Activated CD4-positive, alpha-beta T cell treated with anti-CD3 and anti-CD28 coated beads, Interleukin-2, amount 50 U/mL, for 4 hours (primary cell): ENCODE results near the gene MYRF.
A peak's percentile ranks its signal among the peaks of the same experiment; 100 is the strongest.

Source experiments
- DNase-seq, 2 experiments: peaks; one replicate each; pipeline ENCODE4 v3.0.0-alpha.2; 2020

The MYRF gene

GRCh38 chr11:61800331-61801281, 48.2 kb downstream of the MYRF start:
- no peak for DNase-seq

- DNase-seq: no peak
Observed at GRCh38 chr11:61802605-61803004, 50.2 kb downstream of the MYRF start.

DNA sequence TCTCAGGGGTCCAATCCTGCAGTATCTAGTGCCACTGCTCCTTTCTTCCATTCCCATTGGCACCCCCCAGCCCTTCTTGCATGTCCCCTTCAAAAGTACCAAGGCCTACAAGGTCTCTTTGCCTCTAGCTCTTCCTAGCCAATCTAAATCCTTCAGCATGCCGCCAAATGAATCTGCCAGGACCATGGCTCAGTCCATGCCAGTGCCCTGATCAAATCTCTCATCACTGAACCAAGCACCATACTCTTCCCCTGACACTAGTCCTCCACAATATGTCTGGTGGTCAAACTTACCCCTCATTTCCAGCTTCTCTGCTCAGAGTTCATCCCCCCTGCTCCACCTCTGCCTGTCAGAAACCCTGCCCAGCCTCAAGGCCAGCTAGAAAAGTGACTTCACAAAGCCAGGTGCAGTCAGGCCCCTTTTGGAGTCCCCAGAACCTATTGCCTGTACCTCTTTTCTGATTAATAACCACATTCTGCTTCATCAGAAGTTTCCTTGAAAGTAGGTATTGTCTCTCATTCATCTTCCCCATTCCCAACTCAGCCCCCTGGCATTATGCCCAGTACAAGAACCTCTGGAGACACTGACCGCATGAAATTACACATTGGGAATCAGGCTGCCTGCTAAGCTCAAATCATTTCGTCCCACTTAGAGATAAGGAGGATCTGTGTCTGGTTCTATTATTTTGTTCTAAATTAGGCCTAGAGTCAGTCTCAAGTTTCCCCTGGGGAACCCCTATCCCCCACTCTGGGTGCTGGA, 51.6 kb downstream of the MYRF start:
- DNase-seq: no peak

DNA sequence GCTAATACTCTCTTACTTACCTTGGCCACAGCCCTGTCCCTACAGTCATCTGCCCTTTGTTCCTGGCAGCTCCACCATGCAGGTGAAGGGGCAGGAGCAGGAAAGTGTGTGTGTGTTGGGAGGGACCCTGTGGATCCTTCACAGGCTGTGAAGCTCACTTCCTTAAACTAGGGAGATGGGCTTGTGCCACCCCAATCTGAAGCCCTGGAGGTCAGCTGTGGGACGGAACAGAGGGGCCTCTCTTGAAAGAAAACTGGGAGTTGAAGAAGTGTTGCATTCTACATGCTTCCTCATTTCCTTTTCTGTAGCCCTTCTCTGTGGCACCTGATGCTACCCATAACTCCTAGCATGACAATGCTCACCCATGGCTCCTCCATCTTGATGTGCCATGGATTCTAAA, 52.7 kb downstream of the MYRF start:
- DNase-seq: no peak

GRCh38 chr11:61806785-61807184, 54.3 kb downstream of the MYRF start:
- no peak for DNase-seq

- DNase-seq: no peak
Observed at GRCh38 chr11:61810671-61811175, 58.3 kb downstream of the MYRF start.

- no peak for DNase-seq
Observed at GRCh38 chr11:61811831-61812230, 59.4 kb downstream of the MYRF start.

GRCh38 chr11:61812736-61813411, 60.4 kb downstream of the MYRF start:
- no peak for DNase-seq

- no peak for DNase-seq
Observed at GRCh38 chr11:61814247-61814957, 62.0 kb downstream of the MYRF start.

DNA sequence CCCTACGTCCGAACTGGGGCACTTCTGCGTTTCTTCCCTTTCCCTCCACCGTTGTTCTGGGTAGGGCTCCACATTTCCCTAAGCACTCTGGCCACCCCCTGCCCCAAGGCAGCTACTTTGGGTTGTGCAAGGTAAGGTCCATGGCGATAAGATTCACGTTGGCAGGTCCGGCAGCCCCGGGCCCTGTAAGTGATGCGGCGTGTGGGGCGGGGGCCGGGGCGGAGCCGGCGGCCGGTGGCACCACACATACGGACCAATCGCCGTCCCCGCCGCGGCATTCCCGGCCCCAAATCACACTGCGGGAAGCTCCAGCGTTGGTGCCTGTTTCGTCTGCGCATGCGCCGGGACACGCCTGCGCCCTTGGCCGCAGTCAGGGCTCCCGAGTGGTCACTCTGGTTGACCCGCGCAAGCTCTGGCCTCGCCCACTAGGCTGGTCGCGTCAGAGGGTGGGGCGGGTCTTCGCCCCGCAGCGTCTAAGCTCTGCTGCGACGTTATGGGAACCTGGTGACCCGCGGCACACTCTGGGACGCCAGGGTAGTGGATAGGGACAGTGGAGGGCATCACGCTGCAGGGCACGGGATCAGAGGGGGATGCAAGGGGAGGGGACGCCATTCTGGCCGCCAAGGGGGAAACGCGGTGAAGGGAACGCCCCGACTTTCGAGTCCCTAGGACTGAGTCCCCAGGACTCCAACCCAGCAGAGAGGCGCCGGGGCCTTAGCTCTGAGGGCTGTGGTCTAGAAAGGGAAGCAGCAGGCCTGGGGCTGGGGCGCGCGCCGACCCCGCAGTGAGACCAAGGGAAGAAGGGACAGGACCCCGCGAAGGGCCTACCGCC, 62.7 kb downstream of the MYRF start:
- no peak for DNase-seq

- DNase-seq: peak; percentile 42 to 44
Observed at GRCh38 chr11:61815790-61816735, 63.6 kb downstream of the MYRF start.

DNA sequence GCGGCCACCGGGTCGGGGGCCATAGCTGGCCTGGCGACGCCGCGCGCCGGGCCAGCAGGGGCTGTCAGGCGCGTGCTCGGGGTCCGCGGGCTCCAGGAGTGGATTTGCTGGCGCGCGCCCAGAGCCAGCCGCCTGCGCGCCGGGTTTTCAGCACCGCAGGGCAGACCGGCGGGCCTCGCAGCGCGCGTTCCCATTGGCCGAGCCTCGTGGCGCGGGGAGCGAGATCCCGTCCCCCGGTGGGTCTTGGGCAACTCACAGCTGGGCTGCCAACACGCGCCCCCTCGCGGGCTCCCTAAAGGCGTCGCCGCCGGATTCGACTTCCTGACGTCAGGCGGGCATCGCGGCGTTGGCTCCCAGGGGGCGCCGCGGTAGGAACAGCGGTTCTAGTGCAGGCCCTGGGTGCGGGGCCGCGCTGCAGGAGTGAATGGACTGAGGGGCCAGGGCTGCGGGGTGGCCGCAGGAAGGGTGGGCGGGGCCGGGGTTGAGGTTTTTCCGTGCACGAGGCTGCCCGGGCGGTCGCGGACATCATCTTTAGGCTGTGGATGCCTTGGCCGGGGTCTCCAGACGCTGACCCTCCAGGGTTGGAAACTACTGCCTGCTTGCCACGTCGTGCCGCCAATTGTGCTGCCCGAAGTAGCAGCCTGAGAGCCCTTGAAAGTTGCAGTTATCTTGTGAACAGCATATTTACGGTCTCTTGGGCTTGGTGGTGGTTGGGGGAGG, 64.5 kb downstream of the MYRF start, which contains the start of gene FADS1:
FADS1 (minus strand) TSS at position 268 of the 720 bp plus-strand sequence; CDS start at position 194, 74 bp downstream.
- peak; percentile 54 to 59 for DNase-seq

DNA sequence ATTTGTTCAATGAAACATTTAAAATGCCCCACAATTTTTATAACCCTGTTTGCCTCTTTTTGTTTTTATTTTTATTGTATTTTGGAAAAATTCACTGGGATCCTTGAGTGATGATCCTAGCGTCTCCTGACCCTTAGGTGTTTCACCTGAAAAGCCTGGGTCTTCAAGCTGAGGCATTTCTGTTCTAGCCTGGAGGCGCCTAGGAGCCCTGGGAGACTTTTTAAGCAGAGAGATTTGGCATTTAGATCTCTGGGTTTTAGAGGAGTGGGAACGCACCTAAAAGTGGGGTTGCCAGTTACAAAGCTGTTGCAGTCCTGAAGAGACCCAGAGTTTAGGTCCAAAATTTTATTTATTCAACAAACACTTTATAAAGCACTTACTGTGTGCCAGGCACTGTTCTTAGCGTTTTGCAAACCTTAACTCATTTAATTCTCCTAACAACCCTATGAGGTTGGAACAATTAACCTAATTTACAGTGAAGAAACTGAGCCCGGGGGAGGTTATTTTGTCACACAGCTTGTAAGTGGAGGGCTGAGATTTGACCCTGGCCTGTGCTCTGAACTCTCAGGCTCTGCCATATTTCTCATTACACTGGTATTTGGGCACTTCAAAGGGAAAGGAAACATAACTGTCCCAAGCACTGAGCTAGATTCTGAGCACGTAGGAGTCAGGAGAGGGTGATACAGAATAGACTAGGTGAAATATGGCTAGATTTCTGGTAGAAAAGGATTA, 65.2 kb downstream of the MYRF start:
- no peak for DNase-seq

DNA sequence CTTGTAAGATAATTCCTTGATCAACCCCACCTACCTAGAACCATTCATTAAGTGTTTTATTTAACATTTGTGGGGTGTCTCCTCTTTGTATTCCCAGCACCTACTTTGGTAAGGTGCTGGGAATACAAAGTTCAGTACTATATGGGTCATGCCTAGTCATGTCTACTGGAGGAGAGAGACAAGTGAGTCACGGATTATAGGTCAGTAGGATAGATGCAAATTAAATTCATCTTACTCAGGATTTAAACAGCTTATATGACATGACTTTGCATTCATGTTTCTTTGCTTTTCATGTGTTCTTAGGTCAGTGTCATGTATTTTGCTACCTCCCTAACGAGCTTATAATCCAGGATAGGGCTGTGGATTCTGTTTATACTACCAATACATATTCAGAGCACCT, 67.7 kb downstream of the MYRF start:
- DNase-seq: no peak

DNA sequence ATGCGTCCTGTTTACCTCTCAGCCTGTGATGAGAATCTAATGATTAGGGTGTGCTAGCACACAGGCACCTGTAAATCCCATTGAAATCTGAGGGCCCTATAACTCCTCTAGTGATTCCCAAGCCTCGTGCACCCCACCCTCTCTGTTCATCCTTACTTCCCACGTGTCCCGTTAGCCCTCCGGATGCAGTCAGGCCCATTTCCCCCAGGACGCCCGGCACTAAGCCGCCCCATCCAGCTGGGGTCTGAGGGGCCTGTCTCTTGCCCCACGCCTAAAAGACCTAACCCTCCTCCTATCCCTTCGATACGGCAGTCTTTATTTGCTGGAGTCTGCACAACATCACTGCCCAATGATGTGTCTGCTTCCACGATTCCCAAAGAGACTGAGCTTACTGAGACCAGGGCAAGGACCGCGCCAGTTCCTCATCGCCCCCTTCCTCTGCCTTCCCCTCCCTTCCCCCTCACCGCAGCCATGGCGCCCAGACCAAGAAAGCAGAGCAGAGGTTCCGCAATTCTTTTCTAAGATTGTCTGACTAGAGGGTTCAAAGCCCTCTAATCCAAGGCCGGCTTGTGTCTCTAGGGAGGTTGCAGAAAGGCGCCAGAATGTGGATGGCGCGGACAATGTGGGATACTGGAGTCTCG, 74.6 kb downstream of the MYRF start:
- DNase-seq: no peak

GRCh38 chr11:61827571-61828378, 75.3 kb downstream of the MYRF start, which contains the start of gene FADS2:
FADS2 (plus strand) TSS chr11:61828300; CDS start chr11:61828391, 91 bp downstream.
- DNase-seq: peak; percentile 34 to 43

DNA sequence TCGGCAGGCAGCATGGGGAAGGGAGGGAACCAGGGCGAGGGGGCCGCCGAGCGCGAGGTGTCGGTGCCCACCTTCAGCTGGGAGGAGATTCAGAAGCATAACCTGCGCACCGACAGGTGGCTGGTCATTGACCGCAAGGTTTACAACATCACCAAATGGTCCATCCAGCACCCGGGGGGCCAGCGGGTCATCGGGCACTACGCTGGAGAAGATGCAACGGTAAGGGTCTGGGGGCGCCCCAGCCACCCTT, 75.9 kb downstream of the MYRF start:
- DNase-seq: no peak
